Neutrophil (primary cell): ENCODE measurements around the gene FHL2.

ENCODE experiments used
- H3K27ac ChIP-seq: fragments of 200-600 bp; sonication (generic); 2 replicates; pipeline ENCODE4 v1.5.1; 2016; ENCODE audit warnings: mild to moderate bottlenecking, moderate library complexity
- H3K27me3 ChIP-seq: fragments of 200-600 bp; sonication (generic); 2 replicates; pipeline ENCODE4 v1.6.0; 2016; ENCODE audit warnings: mild to moderate bottlenecking
- H3K36me3 ChIP-seq: fragments of 200-600 bp; sonication (generic); 2 replicates; pipeline ENCODE4 v1.5.1; 2017
- H3K4me1 ChIP-seq, 2 experiments: fragments of 200-600 bp in 1 of 2; sonication (generic) in 1 of 2; 1 replicate in 1 of 2; 2 replicates in 1 of 2; pipeline versions ENCODE4 v1.5.1 to v1.6.1; 2013 to 2016; ENCODE audit warnings: low read depth in 1 of 2, low read length in 1 of 2, mild to moderate bottlenecking in 1 of 2, moderate library complexity in 1 of 2; ENCODE audit not compliant: control insufficient read depth in 1 of 2, insufficient read depth in 1 of 2
- H3K4me3 ChIP-seq, 2 experiments: fragments of 200-600 bp in 1 of 2; sonication (generic) in 1 of 2; 1 replicate in 1 of 2; 2 replicates in 1 of 2; pipeline ENCODE4 v1.5.1; 2013 to 2016; ENCODE audit warnings: low read depth in 1 of 2, low read length in 1 of 2, mild to moderate bottlenecking in 1 of 2, moderate library complexity in 1 of 2
- H3K9me3 ChIP-seq: fragments of 200-600 bp; sonication (generic); 2 replicates; pipeline ENCODE4 v1.5.1; 2016
- CTCF ChIP-seq: fragments of 200-600 bp; sonication (generic); IDR thresholded peaks from 2 replicates; pipeline ENCODE4 v1.5.1; 2016; ENCODE audit warnings: antibody characterized with exemption

FHL2 gene

GRCh38 chr2:105396254-105397024 lies 2.4 kb downstream of the FHL2 start:
- H3K36me3 ChIP-seq = no peaks in the 10 kb centered on the region
- H3K4me1 ChIP-seq = peaks cover 5 to 11% of the 10 kb centered on the region in 2 experiments
- H3K4me3 ChIP-seq = no peak overlapping the region
- peaks cover 84% of the 10 kb centered on the region for H3K27me3 ChIP-seq
- no peak overlapping the region for H3K27ac ChIP-seq
- no peak for TF ChIP-seq CTCF
- H3K9me3 ChIP-seq = no peaks in the 10 kb centered on the region

GRCh38 chr2:105395691-105396090 lies 3.2 kb downstream of the FHL2 start:
- H3K27ac ChIP-seq = no peak overlapping the region
- no peak for TF ChIP-seq CTCF
- no peaks in the 10 kb centered on the region for H3K36me3 ChIP-seq
- peaks cover 5 to 11% of the 10 kb centered on the region in 2 experiments for H3K4me1 ChIP-seq
- H3K9me3 ChIP-seq = no peaks in the 10 kb centered on the region
- H3K4me3 ChIP-seq = no peak overlapping the region
- H3K27me3 ChIP-seq = peaks cover 76% of the 10 kb centered on the region

GRCh38 chr2:105394951-105395611 lies 3.8 kb downstream of the FHL2 start:
- TF ChIP-seq CTCF = no peak
- Histone ChIP-seq H3K27me3 (peaks cover 70% of the 10 kb centered on the region), H3K4me1 (peaks cover 5 to 11% of the 10 kb centered on the region in 2 experiments), H3K27ac (no peak overlapping the region), H3K36me3 (no peaks in the 10 kb centered on the region), H3K4me3 (no peak overlapping the region), H3K9me3 (no peaks in the 10 kb centered on the region)

- Histone ChIP-seq H3K4me3 (no peak overlapping the region), H3K36me3 (no peaks in the 10 kb centered on the region), H3K27ac (no peak overlapping the region), H3K9me3 (no peaks in the 10 kb centered on the region), H3K27me3 (peaks cover 54% of the 10 kb centered on the region), H3K4me1 (peaks cover 0 to 4% of the 10 kb centered on the region in 2 experiments)
- TF ChIP-seq CTCF = no peak
Measured at GRCh38 chr2:105393373-105394055, 5.3 kb downstream of the FHL2 start.

GRCh38 chr2:105391763-105392662 lies 6.8 kb downstream of the FHL2 start:
- TF ChIP-seq CTCF = no peak
- Histone ChIP-seq H3K9me3 (no peaks in the 10 kb centered on the region), H3K36me3 (no peaks in the 10 kb centered on the region), H3K27ac (no peak overlapping the region), H3K4me1 (no peaks in the 10 kb centered on the region), H3K27me3 (peaks cover 39% of the 10 kb centered on the region), H3K4me3 (no peak overlapping the region)
